HG03039 (cell line): ENCODE data around the gene ELMO1.

Experiments
- ATAC-seq: cut with Tn5 transposase; IDR thresholded peaks from one replicate; pipeline ENCODE4 v1.9.1; 2021; ENCODE audit warnings: mild to moderate bottlenecking, moderate library complexity; ENCODE audit not compliant: unreplicated experiment

Gene ELMO1

DNA sequence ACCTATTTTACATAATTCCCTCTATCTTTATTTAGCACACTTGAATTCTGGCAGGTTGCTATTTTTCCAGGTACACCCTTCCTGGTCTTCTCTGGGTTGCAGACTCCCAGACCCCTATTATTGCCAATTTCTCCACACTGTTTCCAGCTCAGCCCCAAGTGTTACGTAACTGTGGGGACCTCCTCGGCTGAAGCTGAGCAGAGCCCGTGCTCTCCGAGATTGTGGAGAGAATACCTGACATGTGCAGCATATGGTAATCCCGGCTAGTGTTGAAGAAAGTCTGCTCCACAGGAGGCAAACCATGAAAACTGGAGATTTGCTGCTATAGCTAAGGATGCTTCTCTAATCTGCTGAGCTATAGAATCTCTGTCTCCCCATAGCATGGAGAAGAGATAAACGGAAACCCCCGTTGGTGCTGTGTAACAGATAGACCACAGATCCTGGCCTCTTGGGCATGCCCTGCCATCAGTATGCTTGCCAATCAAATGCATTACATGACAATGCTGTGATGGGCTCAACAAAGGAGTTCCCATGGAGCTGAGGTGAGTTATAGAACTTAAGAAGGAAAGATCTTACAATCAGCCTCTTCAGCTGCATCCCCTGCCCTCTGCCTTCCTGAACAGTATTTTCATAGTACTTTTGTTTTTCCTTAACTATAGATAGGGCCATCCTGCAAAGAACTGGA is 579.8 kb downstream of the ELMO1 start:
- no peak for ATAC-seq

- no peak for ATAC-seq
These were observed 583.6 kb downstream of the ELMO1 start for GRCh38 chr7:36865019-36865418.

- no peak for ATAC-seq
These were observed 584.6 kb downstream of the ELMO1 start for GRCh38 chr7:36863901-36864701.

DNA sequence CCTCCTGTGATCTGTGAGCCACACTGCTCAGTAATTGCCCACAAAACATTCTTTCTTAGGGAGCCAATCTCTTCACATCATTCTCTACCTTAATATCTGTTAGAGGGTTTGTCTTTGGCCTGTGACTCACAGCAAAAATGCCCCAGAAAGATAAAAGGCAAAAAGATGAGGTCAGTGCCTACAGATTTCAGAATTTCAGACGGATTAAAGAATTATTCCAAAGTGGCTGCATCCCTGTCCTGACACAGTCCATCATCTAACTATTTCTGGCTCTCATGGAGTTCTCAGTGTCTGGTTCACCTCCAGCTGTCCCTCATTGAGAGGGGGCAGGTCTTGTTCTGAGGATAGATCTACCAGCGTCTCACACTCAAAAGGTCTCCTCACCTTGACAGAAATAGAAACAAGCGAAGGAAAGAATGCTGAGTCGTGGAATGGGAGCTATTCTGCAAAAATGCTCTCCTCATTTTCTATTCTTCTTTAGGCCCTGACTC is 585.8 kb downstream of the ELMO1 start:
- ATAC-seq, result no peak

DNA sequence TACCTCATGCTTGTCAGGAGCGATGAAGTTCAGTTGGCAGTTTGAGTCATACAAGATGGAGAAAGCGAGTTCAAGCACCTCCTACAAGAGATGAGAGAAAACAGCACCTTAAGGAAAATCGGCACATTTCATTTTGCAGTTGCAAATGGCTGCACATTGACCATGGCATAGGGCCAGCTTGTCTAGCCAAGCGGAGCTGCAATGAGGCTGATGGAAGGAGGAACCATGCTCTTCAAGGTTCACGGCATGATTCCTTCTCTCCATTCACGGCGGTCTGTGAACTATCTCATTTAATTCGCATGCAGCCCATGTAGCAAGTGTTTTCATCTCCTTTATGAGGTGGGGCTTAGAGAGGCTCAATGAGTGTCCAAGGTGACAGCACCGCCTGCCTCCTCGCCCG is 587.0 kb downstream of the ELMO1 start:
- ATAC-seq, result no peak

DNA sequence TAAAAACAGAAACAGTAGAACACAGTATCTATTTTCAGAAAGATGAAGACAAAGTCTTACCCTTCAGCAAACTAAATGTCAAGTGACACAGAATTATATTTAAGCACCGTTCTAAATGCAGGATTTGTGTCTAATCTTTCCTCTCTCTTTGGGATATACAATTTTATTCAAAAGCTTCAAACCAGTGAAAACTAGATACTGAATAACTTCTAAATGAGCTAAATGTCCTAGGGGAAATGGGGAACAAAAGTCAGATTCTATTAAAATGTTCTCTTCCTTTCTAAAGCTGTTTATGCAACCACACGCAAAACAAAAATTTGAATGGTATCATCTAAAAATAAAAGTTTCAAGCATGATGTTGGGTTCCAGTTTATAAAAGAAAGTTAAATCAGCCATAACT is 588.0 kb downstream of the ELMO1 start:
- no peak for ATAC-seq

GRCh38 chr7:36855330-36855729 is 593.3 kb downstream of the ELMO1 start:
- no peak for ATAC-seq

- no peak for ATAC-seq
These were observed 594.0 kb downstream of the ELMO1 start for GRCh38 chr7:36854652-36855051.

DNA sequence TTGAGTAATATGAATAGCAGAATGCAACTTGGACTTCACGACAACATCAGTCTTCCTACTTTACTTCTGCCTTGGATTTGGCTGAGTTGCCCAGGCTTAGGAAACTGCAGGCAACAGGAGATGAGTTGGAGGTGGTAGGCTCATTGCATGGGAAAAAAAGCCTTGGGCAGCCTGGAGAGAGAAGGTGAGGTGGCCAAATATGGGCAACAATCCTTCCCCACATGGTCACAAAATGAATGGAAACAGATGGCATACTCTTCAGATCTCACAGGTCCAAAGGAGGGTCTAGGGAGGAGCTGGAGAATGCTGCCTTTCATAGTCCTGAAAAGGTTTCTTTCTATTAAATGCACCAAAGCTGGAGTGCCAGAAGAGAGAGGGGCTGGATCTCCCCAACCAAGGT is 595.7 kb downstream of the ELMO1 start:
- ATAC-seq, result no peak

DNA sequence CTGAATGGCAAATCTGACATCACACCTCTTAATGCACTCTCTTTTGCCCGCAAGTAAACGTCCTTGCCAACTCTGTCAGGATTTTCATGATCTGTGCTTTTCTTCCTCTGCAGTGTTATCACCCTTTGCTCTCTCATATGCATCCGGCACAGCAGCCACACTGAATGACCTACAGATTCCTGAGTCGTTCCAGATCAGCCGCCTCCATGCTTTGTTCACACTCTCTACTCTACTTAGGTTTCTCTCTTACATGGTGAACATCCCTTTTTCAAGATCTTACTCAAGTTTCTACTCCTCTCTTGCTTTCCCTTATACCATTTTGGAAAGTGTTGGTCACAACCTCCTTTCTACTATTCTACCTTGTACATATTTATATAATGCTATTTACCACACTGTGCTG is 596.6 kb downstream of the ELMO1 start:
- ATAC-seq, result no peak

DNA sequence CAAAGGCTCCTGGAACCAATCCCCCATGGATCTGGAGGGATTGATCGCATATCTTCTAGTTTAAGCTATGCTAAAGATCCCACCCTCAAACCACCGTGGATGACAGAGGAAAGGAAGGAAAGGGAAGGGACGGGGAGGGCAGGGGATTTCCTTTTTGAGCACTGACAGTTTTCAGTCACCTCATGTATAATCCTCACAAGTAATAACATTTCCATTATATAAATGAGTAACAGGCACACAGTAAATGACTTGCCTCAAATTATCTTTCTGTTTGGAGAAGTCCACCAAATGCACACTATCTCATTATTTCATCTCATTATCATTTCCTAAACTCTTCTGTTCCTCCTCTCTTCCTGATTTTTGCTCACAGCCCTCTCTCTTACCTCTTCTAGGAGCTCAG is 597.3 kb downstream of the ELMO1 start:
- ATAC-seq, result no peak

DNA sequence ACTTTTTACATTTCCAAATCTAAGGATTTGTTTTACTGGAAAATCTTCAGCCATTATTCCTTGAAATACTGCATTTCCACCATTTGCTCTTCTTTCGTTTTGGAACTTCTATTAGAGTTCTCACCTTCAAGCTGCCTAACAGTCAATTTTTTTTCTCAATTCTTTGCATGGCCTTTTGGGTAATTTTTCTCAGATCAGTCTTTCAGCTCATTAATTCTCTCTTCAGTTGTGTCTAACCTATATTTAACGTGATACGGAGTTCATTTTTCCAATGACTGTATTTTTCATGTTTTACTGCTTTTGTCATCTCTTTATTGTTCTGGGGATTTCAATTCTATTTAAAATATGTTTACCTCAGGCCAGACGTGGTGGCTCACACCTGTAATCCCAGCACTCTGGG is 600.7 kb downstream of the ELMO1 start:
- ATAC-seq, result no peak

DNA sequence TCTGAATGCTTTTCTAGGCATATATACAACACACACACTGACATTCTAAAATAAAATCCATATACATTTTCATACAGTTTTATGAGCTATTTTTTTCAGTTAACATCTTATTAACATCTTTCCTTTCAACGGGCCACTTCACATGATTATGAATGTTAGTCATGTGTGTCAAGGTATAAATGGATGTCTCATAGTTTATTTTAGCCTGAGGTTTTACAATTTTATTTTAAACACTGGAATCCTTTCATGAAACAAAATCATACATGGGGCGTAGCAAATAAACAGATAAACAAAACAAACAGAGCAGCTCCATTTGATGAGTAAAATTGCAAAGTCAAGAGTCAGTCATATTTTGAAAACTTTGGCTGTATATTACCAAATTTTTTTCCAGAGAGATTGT is 604.3 kb downstream of the ELMO1 start:
- ATAC-seq, result no peak

DNA sequence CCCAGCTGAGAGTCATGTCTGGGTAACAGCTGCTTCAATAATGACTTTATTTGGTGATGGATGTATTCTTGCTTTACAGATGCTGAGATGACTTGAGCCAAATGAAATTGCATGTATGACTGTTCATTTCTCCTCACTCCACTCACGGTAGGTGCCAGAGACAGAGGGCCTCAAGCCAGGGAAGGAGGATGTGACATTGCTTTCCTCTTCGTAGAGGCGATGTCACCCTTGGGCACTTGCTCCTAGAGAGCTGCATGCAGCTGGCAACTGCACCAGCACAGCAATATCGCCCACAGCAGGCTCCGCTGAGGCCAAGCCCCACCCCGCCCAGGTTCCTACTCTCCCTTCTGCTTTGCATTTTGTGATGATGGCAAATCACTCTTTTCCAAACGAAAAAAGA is 607.8 kb downstream of the ELMO1 start:
- no peak for ATAC-seq

GRCh38 chr7:36838616-36839225 is 609.9 kb downstream of the ELMO1 start:
- ATAC-seq, result no peak

GRCh38 chr7:36831049-36831448 is 617.6 kb downstream of the ELMO1 start:
- no peak for ATAC-seq

DNA sequence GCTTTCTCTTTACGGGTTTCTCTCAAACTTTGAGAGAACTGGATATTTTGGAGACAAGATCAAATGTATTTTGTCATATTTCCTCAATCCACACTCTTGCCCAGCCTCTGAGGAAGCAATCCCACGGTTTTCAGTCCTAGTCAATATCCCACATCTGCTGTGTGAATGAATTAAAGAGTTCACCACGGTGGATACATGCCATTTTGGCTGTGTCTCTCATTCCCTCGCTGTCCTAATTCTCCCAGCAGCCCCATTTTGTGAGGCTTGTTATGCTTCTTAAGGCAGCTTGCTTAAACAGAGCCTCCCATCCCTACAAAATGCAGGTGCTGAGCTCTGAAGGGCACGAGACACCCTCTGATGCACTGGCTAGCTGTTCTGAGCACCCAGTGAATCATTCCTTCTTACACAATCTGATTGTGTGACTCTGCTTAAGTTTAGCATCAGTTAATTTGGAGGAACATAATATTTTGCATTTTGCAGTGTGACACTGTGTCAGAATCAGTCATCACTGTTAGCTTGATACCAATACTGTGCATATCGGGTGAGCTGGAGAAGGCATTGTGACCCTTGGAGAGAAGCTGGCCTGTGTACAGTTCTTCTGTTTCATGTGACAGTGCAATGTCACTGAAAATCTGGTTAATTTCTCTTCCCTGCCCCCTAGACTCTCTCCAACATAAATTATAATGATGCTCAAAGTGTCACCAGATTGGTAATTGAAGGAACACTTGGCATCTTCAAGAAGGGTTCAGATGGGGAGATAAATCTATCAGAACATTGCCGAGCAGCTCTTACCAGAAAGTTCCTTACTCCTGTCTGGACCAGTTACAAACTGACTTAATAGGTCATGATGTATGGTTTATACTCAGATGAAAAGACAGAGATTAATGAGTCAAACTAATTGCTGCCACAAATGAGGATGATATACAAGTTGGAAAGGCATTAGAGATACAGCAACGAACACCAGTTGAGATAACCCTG is 620.6 kb downstream of the ELMO1 start:
- no peak for ATAC-seq

GRCh38 chr7:36825501-36825900 is 623.2 kb downstream of the ELMO1 start:
- no peak for ATAC-seq

DNA sequence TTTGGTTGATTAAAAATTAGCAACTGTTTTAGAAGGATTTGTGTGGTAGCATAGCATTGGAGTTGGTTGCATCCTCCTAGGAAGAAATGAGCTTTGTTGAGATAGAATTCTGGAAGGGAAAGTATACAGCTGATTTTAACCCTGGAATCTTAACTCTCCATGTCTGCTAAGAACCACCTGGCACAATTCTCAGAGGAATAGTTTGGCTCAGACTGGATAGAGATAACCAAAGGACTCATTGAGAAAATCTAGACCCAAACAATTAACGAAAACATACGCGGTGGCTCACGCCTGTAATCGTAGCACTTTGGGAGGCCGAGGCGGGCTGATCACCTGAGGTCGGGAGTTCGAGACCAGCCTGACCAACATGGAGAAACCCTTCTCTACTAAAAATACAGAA is 625.3 kb downstream of the ELMO1 start:
- ATAC-seq, result no peak

DNA sequence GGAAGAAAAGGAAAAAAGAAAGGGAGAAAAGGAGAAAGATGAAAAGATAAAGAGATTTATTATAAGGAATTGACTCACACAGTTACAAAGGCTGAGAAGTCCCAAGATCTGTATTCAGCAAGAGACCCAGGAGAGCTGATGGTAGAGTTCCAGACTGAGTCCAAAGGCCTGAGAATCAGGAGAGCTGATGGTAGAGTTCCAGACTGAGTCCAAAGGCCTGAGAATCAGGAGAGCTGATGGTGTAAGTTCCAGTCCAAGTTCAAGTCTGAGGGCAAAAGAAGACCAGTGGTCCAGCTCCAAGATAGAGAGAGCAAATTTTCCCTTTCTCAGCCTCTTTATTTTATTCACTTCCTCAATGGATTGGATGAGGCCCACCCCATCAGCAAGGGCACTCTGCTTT is 627.0 kb downstream of the ELMO1 start:
- ATAC-seq, result no peak
